Panc1 (cell line): Measurements from ENCODE around the gene ABCA7. TPM values are rescaled to one million over a fixed set of nuclear protein-coding genes. Genes with fewer than 3 reads are reported as not detected.

Experiments used
- ATAC-seq: fragments of 200-7000 bp; cut with Tn5 transposase; 2 replicates; pipeline ENCODE4 v1.9.1; 2020; ENCODE audit warnings: mild to moderate bottlenecking, moderate library complexity
- BruUV-seq: library from RNA; stranded (reverse); fragments of 400-500 nt; replicated peaks from 2 replicates; lab custom pipeline; 2021; lab: Mats Ljungman, UMichigan
- CTCF ChIA-PET: fragments of 300-600 bp; sonication (Branson Sonifier 250); formaldehyde crosslinking; loops from one replicate; lab custom pipeline; 2022; ENCODE audit warnings: antibody characterized with exemption; lab: Charles Lee
- POLR2A ChIA-PET: fragments of 300-600 bp; sonication (Branson Sonifier 250); formaldehyde crosslinking; loops from one replicate; lab custom pipeline; 2022; ENCODE audit warnings: antibody characterized with exemption; lab: Charles Lee
- DNase-seq: peaks from one replicate; pipeline ENCODE4 v3.0.0-alpha.2; 2010; ENCODE audit warnings: low read depth, low spot score
- H3K27ac ChIP-seq: 2 replicates; pipeline ENCODE4 v1.5.1; 2011; ENCODE audit warnings: mild to moderate bottlenecking, low read length, inconsistent platforms
- H3K27me3 ChIP-seq: fragments of 200-500 bp; sonication (Bioruptor generic); 2 replicates; pipeline ENCODE4 v1.6.0; 2014; ENCODE audit warnings: low read length, inconsistent platforms; ENCODE audit not compliant: control insufficient read depth, insufficient read depth
- H3K36me3 ChIP-seq: fragments of 200-500 bp; sonication (Bioruptor generic); 2 replicates; pipeline ENCODE4 v1.5.1; 2014; ENCODE audit warnings: inconsistent platforms, mild to moderate bottlenecking, low read length, moderate library complexity; ENCODE audit not compliant: control insufficient read depth, insufficient read depth
- H3K4me1 ChIP-seq: 2 replicates; pipeline ENCODE4 v1.5.1; 2011; ENCODE audit warnings: inconsistent platforms, mild to moderate bottlenecking, low read length, moderate library complexity; ENCODE audit not compliant: control insufficient read depth, insufficient read depth
- H3K4me3 ChIP-seq, 2 experiments: 2 replicates each; pipeline ENCODE4 v1.5.1; 2011 to 2012; ENCODE audit warnings: low read depth in 2 of 2, low read length in 2 of 2, mild to moderate bottlenecking in 2 of 2, inconsistent platforms in 1 of 2, moderate library complexity in 1 of 2
- H3K9me3 ChIP-seq: fragments of 200-500 bp; sonication (Bioruptor generic); 2 replicates; pipeline ENCODE4 v1.5.1; 2014; ENCODE audit warnings: low read depth, mild to moderate bottlenecking, inconsistent platforms, low read length, moderate library complexity; ENCODE audit not compliant: control insufficient read depth, insufficient read depth
- POLR2AphosphoS5 ChIP-seq: IDR thresholded peaks from 2 replicates; pipeline ENCODE4 v1.6.1; 2012; ENCODE audit warnings: mild to moderate bottlenecking, low read depth, low read length, moderate library complexity
- SIN3A ChIP-seq: IDR thresholded peaks from 2 replicates; pipeline ENCODE4 v1.6.1; 2012; ENCODE audit warnings: low read depth, mild to moderate bottlenecking, low read length, moderate library complexity, borderline replicate concordance; ENCODE audit not compliant: insufficient read depth
- TCF7L2 ChIP-seq: IDR thresholded peaks from 2 replicates; pipeline ENCODE4 v1.6.1; 2011; ENCODE audit warnings: mild to moderate bottlenecking, low read depth, low read length, inconsistent platforms
- in situ Hi-C: cut with HindIII; loops from 2 replicates; pipeline ENCODE4 v1.10.0; 2016; ENCODE audit warnings: low sequenced_read_pairs, low pct_unique_long_range_greater_than_20kb
- intact Hi-C: fragments of 100-400 bp; cut with micrococcal nuclease; formaldehyde crosslinking; loops from one replicate; pipeline ENCODE4 v1.10.0; 2022; ENCODE audit not compliant: unreplicated experiment
- total RNA-seq: library from RNA; stranded (reverse); gene quantifications from one replicate; pipeline ENCODE4 v1.2.1, GENCODE V29; 2021; ENCODE audit not compliant: unreplicated experiment
- TF ChIP-seq, protein P1 (sequence below), 2 experiments: IDR thresholded peaks; 2 replicates each; pipeline ENCODE4 v1.6.1; 2011 to 2012; ENCODE audit warnings: low read depth in 2 of 2, control low read depth in 1 of 2, low read length in 1 of 2, mild to moderate bottlenecking in 1 of 2, moderate library complexity in 1 of 2; ENCODE audit not compliant: insufficient read depth in 1 of 2
- TF ChIP-seq, protein P2 (sequence below): fragments of 450-650 bp; IDR thresholded peaks from 2 replicates; pipeline ENCODE4 v1.5.1; 2017; ENCODE audit warnings: mild to moderate bottlenecking

ABCA7 gene
- total RNA-seq, 1 experiment from 2014 or later: 47.5 TPM

GRCh38 chr19:1085676-1086442 lies 46.0 kb downstream of the ABCA7 start:
- DNase-seq (no peak), ATAC-seq (peak; percentile 11)
- Histone ChIP-seq H3K4me1 (no peaks in the 10 kb centered on the region; the same call in 1 of the 2 replicates), H3K27ac (no peak overlapping the region), H3K27me3 (no peaks in the 10 kb centered on the region), H3K9me3 (no peaks in the 10 kb centered on the region), H3K4me3 (no peak overlapping the region), H3K36me3 (no peaks in the 10 kb centered on the region)
- ChIA-PET CTCF (no interaction called here), POLR2A (interaction anchor here (0.6 to 0.8 kb wide), 2 partner anchors 15 to 135 kb away, joined by 3 to 4 read pairs; no protein-coding TSS in a partner anchor)
- TF ChIP-seq, protein P1, sequence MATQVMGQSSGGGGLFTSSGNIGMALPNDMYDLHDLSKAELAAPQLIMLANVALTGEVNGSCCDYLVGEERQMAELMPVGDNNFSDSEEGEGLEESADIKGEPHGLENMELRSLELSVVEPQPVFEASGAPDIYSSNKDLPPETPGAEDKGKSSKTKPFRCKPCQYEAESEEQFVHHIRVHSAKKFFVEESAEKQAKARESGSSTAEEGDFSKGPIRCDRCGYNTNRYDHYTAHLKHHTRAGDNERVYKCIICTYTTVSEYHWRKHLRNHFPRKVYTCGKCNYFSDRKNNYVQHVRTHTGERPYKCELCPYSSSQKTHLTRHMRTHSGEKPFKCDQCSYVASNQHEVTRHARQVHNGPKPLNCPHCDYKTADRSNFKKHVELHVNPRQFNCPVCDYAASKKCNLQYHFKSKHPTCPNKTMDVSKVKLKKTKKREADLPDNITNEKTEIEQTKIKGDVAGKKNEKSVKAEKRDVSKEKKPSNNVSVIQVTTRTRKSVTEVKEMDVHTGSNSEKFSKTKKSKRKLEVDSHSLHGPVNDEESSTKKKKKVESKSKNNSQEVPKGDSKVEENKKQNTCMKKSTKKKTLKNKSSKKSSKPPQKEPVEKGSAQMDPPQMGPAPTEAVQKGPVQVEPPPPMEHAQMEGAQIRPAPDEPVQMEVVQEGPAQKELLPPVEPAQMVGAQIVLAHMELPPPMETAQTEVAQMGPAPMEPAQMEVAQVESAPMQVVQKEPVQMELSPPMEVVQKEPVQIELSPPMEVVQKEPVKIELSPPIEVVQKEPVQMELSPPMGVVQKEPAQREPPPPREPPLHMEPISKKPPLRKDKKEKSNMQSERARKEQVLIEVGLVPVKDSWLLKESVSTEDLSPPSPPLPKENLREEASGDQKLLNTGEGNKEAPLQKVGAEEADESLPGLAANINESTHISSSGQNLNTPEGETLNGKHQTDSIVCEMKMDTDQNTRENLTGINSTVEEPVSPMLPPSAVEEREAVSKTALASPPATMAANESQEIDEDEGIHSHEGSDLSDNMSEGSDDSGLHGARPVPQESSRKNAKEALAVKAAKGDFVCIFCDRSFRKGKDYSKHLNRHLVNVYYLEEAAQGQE (IDR thresholded peaks at IDR 0.05; ENCODE audit: insufficient read depth in 1 of 2, low read depth in 2 of 2, low read length in 1 of 2): no peak
- TF ChIP-seq POLR2AphosphoS5 (0 out of 2 replicates have a peak, but pooled peaks have one; percentile 26), TCF7L2 (no peak), SIN3A (no peak)
- intact Hi-C loops: no loop called here
- BruUV-seq: no TSS peak
- in situ Hi-C loops: no loop called here

- Histone ChIP-seq H3K4me3 (no peak overlapping the region), H3K4me1 (no peaks in the 10 kb centered on the region; the same call in 1 of the 2 replicates), H3K27ac (no peak overlapping the region), H3K27me3 (no peaks in the 10 kb centered on the region), H3K9me3 (no peaks in the 10 kb centered on the region), H3K36me3 (no peaks in the 10 kb centered on the region)
- no peak for DNase-seq
- TF ChIP-seq TCF7L2 (no peak), POLR2AphosphoS5 (no peak), SIN3A (no peak)
- TF ChIP-seq, protein P2, sequence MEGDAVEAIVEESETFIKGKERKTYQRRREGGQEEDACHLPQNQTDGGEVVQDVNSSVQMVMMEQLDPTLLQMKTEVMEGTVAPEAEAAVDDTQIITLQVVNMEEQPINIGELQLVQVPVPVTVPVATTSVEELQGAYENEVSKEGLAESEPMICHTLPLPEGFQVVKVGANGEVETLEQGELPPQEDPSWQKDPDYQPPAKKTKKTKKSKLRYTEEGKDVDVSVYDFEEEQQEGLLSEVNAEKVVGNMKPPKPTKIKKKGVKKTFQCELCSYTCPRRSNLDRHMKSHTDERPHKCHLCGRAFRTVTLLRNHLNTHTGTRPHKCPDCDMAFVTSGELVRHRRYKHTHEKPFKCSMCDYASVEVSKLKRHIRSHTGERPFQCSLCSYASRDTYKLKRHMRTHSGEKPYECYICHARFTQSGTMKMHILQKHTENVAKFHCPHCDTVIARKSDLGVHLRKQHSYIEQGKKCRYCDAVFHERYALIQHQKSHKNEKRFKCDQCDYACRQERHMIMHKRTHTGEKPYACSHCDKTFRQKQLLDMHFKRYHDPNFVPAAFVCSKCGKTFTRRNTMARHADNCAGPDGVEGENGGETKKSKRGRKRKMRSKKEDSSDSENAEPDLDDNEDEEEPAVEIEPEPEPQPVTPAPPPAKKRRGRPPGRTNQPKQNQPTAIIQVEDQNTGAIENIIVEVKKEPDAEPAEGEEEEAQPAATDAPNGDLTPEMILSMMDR: no peak
- TF ChIP-seq, protein P1 (IDR thresholded peaks at IDR 0.05; ENCODE audit: insufficient read depth in 1 of 2, low read depth in 2 of 2, low read length in 1 of 2): no peak
- ChIA-PET POLR2A (interaction anchor here (0.6 to 0.7 kb wide), 2 partner anchors 20 to 136 kb away, joined by 3 to 4 read pairs; no protein-coding TSS in a partner anchor), CTCF (no interaction called here)
- in situ Hi-C loops (no loop called here), intact Hi-C loops (no loop called here)
- no TSS peak for BruUV-seq
- ATAC-seq: no peak
Observed at GRCh38 chr19:1086613-1087012, 46.7 kb downstream of the ABCA7 start.
